ENCODE measurements around the gene MYO3B. TPM values are rescaled to one million over a fixed set of nuclear protein-coding genes. Genes with fewer than 3 reads are reported as not detected.

The MYO3B gene
- total RNA-seq, 2 experiments from 2014 or later: not detected

DNA sequence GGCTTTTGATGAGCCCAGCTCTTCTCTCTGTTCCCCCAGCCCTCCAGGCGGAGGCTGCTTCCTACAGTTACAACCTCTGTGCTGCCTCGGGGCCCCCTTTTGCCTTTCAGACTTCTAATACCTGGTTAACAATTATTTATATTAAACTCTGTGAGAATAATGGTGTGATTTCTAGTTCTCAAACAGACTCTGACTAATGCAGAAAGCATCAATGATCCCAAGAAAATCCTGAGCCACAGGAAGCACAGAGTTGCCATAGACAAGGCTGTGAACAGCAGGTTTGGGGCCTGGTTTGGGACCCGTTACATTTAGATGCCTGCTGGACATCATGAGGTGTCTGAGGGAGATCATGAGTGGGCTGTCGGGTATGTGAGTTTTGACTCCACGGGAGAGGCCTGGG, 37.4 kb upstream of the MYO3B start:
- no TSS peak for BruUV-seq (replicated peaks)
- H3K27ac ChIP-seq (ENCODE audit: low read depth, low read length, poor library complexity, severe bottlenecking): no peak overlapping the region
- H3K9me3 ChIP-seq (ENCODE audit: low read length): no peaks in the 10 kb centered on the region
- peak overlapping the region; percentile 44; the same call in 1 of the 2 replicates for H3K4me2 ChIP-seq (ENCODE audit: low read length)
- DNase-seq (ENCODE audit: low spot score): no peak
- ChIA-PET POLR2A (interaction anchor here (0.6 kb wide), 1 partner anchor 1917 kb away, joined by 5 read pairs; no protein-coding TSS in a partner anchor), CTCF (ENCODE audit: unreplicated experiment) (no interaction called here)
- no peaks in the 10 kb centered on the region for H3K36me3 ChIP-seq (ENCODE audit: insufficient read depth, low read length)
- intact Hi-C loops (cut with micrococcal nuclease; ENCODE audit: unreplicated experiment): no loop called here
- H3K4me1 ChIP-seq (ENCODE audit: insufficient read depth, low read length, poor library complexity, severe bottlenecking): no peaks in the 10 kb centered on the region
- no peaks in the 10 kb centered on the region for H3K79me2 ChIP-seq (ENCODE audit: insufficient read depth, low read depth, low read length)
- TF ChIP-seq, protein P1, sequence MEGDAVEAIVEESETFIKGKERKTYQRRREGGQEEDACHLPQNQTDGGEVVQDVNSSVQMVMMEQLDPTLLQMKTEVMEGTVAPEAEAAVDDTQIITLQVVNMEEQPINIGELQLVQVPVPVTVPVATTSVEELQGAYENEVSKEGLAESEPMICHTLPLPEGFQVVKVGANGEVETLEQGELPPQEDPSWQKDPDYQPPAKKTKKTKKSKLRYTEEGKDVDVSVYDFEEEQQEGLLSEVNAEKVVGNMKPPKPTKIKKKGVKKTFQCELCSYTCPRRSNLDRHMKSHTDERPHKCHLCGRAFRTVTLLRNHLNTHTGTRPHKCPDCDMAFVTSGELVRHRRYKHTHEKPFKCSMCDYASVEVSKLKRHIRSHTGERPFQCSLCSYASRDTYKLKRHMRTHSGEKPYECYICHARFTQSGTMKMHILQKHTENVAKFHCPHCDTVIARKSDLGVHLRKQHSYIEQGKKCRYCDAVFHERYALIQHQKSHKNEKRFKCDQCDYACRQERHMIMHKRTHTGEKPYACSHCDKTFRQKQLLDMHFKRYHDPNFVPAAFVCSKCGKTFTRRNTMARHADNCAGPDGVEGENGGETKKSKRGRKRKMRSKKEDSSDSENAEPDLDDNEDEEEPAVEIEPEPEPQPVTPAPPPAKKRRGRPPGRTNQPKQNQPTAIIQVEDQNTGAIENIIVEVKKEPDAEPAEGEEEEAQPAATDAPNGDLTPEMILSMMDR (conservative IDR thresholded peaks at IDR 0.05; ENCODE audit: low read length): no peak
- TF ChIP-seq EZH2phosphoT487 (IDR thresholded peaks at IDR 0.05; ENCODE audit: borderline replicate concordance, low read depth, low read length): no peak
- no peak overlapping the region for H3K4me3 ChIP-seq (ENCODE audit: low read depth, low read length, poor library complexity, severe bottlenecking)
- H2AFZ ChIP-seq (ENCODE audit: low read length): no peak overlapping the region
- H4K20me1 ChIP-seq (ENCODE audit: insufficient read depth, low read length): no peaks in the 10 kb centered on the region
- H3K9me2 ChIP-seq (ENCODE audit: insufficient read depth, low read length): no peaks in the 10 kb centered on the region

DNA sequence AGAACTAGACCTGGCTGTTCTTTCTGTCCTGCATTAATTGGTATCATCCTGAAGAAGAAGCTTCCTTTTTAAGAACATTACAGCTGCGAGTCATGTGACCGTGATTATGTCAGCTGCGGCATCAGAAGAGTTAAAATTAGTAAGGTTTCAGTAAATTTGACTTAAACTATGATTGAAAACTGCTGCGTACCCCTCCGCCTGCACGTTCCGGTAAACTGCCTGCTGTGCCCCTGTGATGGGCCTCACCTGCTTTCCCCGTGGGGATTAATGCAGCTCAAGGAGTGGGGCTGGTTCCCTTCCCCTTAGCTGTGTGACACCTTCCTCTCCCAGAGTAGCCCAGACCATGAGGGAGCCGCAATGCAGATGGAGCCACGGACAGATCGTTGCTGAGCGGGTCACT, 36.1 kb upstream of the MYO3B start:
- Histone ChIP-seq H3K4me2 (ENCODE audit: low read length) (peak overlapping the region; percentile 44; the same call in 1 of the 2 replicates), H3K27ac (ENCODE audit: low read depth, low read length, poor library complexity, severe bottlenecking) (no peak overlapping the region), H3K9me3 (ENCODE audit: low read length) (no peaks in the 10 kb centered on the region), H4K20me1 (ENCODE audit: insufficient read depth, low read length) (no peaks in the 10 kb centered on the region), H2AFZ (ENCODE audit: low read length) (no peak overlapping the region), H3K4me3 (ENCODE audit: low read depth, low read length, poor library complexity, severe bottlenecking) (no peak overlapping the region), H3K9me2 (ENCODE audit: insufficient read depth, low read length) (no peaks in the 10 kb centered on the region), H3K36me3 (ENCODE audit: insufficient read depth, low read length) (no peaks in the 10 kb centered on the region), H3K4me1 (ENCODE audit: insufficient read depth, low read length, poor library complexity, severe bottlenecking) (no peaks in the 10 kb centered on the region), H3K79me2 (ENCODE audit: insufficient read depth, low read depth, low read length) (no peaks in the 10 kb centered on the region)
- no peak for DNase-seq (ENCODE audit: low spot score)
- intact Hi-C loops (cut with micrococcal nuclease; ENCODE audit: unreplicated experiment): no loop called here
- CTCF ChIA-PET (ENCODE audit: unreplicated experiment): no interaction called here
- TF ChIP-seq, protein P1 (conservative IDR thresholded peaks at IDR 0.05; ENCODE audit: low read length): no peak
- TF ChIP-seq EZH2phosphoT487 (IDR thresholded peaks at IDR 0.05; ENCODE audit: borderline replicate concordance, low read depth, low read length): no peak
- no TSS peak for BruUV-seq (replicated peaks)
- POLR2A ChIA-PET: no interaction called here

DNA sequence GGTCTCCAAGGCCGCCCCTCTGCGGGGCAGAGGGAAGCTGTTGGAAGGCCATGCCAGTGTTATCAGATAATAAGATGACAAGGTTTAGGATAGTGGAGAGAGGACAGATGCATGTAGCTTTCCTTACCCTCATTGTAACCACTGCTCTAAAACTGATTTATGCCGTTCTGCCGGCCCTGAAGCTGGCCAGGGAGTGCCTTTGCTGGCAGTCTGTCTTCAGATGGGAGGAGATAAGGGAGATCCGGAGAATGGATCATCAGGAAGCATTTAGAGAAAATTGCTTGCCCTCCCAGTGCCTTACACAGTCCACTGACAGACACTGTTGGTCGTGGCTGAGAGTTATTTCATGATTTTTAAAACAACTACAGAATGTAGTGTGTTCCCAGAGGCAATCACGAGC, 35.4 kb upstream of the MYO3B start:
- POLR2A ChIA-PET: no interaction called here
- no peaks in the 10 kb centered on the region for H3K9me3 ChIP-seq (ENCODE audit: low read length)
- CTCF ChIA-PET (ENCODE audit: unreplicated experiment): no interaction called here
- no peak overlapping the region for H2AFZ ChIP-seq (ENCODE audit: low read length)
- TF ChIP-seq, protein P1 (conservative IDR thresholded peaks at IDR 0.05; ENCODE audit: low read length): no peak
- no peak for TF ChIP-seq EZH2phosphoT487 (IDR thresholded peaks at IDR 0.05; ENCODE audit: borderline replicate concordance, low read depth, low read length)
- H3K4me3 ChIP-seq (ENCODE audit: low read depth, low read length, poor library complexity, severe bottlenecking): no peak overlapping the region
- intact Hi-C loops (cut with micrococcal nuclease; ENCODE audit: unreplicated experiment): no loop called here
- no peaks in the 10 kb centered on the region for H3K9me2 ChIP-seq (ENCODE audit: insufficient read depth, low read length)
- H4K20me1 ChIP-seq (ENCODE audit: insufficient read depth, low read length): no peaks in the 10 kb centered on the region
- no TSS peak for BruUV-seq (replicated peaks)
- no peak for DNase-seq (ENCODE audit: low spot score)
- no peaks in the 10 kb centered on the region for H3K79me2 ChIP-seq (ENCODE audit: insufficient read depth, low read depth, low read length)
- no peak overlapping the region for H3K27ac ChIP-seq (ENCODE audit: low read depth, low read length, poor library complexity, severe bottlenecking)
- peak overlapping the region; percentile 44; the same call in 1 of the 2 replicates for H3K4me2 ChIP-seq (ENCODE audit: low read length)
- no peaks in the 10 kb centered on the region for H3K4me1 ChIP-seq (ENCODE audit: insufficient read depth, low read length, poor library complexity, severe bottlenecking)
- no peaks in the 10 kb centered on the region for H3K36me3 ChIP-seq (ENCODE audit: insufficient read depth, low read length)
